GM12873 (cell line): Measurements from ENCODE around the gene ATG12.

Source experiments
- TF ChIP-seq, protein P1 (sequence below): IDR thresholded peaks from 2 replicates; pipeline ENCODE4 v1.5.1; 2012; ENCODE audit warnings: low read depth, mild to moderate bottlenecking, moderate library complexity, low read length, control low read depth; ENCODE audit not compliant: insufficient read depth; ENCODE audit errors: missing control alignments

The ATG12 gene

GRCh38 chr5:115849258-115849798 is 8.0 kb upstream of the ATG12 start:
- TF ChIP-seq, protein P1, sequence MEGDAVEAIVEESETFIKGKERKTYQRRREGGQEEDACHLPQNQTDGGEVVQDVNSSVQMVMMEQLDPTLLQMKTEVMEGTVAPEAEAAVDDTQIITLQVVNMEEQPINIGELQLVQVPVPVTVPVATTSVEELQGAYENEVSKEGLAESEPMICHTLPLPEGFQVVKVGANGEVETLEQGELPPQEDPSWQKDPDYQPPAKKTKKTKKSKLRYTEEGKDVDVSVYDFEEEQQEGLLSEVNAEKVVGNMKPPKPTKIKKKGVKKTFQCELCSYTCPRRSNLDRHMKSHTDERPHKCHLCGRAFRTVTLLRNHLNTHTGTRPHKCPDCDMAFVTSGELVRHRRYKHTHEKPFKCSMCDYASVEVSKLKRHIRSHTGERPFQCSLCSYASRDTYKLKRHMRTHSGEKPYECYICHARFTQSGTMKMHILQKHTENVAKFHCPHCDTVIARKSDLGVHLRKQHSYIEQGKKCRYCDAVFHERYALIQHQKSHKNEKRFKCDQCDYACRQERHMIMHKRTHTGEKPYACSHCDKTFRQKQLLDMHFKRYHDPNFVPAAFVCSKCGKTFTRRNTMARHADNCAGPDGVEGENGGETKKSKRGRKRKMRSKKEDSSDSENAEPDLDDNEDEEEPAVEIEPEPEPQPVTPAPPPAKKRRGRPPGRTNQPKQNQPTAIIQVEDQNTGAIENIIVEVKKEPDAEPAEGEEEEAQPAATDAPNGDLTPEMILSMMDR = no peak

DNA sequence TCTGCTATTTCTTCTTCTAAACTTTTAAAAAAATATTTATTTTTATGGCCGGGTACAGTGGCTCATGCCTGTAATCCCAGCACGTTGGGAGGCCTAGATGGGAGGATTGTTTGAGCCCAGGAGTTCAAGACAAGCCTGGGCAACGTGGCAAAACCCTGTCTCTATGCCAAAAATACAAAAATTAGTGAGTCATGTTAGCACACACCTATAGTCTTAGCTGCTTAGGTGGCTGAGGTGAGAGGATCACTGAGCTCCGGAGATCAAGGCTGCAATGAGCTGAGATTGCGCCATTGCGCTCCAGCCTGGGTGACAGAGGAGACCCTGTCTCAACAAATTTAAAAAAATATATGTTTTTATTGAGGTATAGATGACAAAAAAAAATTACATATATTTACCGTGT is 5.9 kb upstream of the ATG12 start:
- TF ChIP-seq, protein P1 = no peak

DNA sequence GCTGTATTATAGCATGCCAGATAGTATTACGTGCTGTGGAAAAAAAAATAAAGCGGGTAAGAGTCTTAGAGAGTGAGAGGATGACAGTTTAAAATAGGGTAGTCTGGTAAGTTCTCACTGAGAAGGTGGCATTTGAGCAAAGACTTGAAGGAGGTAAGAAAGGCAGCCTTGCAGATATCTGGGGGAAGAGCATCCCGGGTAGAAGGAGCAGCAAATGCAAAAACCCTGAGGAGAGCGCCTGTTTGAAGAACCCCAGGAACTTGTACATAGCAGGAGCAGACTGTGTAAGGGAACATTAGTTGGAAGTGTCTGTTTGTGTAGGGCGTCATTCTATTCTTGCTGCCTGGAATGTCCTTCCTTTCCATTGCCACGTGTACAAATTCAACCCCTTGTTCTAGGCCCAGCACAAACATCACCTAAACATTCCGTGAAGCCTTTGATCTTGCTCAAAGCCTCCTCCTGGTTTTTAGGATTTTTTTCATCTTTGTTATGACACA is 3.0 kb upstream of the ATG12 start:
- TF ChIP-seq, protein P1 = no peak

DNA sequence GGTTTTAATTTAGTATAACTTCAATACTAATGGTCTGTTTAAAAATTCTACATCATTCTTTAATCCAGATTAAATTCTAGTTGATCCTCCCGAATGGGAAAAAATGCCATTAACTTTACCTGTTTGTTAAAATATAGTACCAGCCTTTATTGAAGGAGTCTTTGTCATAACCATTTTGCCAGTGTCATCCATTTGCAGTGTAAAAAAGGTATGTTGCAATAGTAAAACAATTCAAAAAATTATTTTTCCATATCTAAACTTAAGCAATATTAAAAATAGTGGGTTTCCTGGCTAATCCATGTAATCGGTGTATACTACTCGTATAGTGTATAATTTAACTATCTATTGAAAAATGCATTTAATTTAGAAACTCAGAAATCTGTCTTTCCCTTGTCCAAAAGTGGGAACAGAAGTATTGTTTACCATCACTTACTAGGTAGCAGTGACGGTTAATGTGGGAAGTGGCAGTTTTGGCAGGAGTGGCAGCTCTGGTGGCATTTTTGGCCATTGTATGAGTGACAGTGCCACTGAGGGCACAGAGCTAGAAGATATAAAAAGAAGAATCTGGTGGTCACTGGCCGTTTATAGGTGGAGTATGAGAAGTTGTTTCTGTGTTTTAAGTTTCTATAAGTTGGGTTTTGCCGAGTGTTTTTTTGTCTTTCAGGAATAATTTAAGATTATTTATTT is 2.2 kb upstream of the ATG12 start:
- TF ChIP-seq, protein P1 = no peak

DNA sequence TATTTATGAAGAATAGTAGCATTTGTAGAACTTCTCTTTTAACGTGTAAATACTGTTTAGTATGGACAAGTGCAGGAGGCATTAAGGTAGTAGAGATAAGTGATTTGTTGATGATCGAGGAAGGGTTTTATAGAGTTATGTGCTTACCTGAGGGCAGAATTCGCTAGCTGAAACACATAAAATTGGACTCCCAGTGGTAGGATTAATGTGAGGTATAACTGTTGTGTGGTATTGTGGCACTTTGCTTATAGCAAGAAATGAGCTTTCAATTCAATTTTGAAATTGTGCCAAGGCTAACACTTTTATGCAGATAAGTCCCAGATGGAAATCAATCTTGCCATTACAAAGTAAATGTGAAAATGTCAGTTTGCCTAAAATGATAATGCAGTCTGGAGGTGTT is 1.6 kb upstream of the ATG12 start:
- TF ChIP-seq, protein P1 = no peak

DNA sequence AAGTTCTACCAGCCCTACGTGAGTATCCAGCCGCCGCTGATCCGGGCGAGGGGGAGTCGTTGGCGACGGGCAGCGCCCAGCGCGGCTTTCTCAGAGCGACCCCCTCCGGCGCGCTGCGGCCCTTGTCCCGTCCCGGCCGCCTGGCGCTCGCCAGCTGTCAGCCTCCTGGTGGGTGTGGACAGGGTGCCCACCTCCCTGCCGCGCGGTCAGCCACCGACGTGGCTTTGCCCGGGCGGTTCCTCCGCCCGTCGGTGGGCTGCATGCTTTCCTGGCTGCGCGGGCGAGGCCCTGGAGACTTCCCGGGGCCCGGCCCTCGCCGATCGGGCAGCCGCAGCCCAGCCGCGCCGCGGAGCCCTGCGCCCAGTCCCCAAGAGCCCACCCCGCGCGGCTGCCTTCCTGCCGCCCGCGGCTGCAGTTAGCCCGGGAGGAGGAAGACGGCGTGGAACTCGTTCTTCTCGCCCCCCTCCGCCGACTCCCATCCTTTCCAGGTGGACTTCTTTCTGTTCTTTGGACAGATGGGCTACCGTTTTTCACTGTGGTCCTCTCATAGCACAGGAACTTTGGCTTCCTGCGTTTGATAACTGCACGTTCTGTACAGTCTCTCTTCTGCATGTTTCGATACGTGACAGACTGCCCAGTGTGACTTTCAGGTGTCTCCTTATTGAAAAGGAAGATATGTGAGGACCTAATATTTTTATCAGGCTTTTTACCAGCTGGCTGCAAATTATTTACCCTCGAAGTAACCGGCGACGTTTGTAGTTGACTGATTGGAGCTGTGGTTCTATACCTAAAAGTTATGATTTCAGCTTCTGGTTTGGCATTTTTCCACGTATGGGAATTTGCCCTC is 947 bp upstream of the ATG12 start:
- TF ChIP-seq, protein P1 = peak; percentile 31

DNA sequence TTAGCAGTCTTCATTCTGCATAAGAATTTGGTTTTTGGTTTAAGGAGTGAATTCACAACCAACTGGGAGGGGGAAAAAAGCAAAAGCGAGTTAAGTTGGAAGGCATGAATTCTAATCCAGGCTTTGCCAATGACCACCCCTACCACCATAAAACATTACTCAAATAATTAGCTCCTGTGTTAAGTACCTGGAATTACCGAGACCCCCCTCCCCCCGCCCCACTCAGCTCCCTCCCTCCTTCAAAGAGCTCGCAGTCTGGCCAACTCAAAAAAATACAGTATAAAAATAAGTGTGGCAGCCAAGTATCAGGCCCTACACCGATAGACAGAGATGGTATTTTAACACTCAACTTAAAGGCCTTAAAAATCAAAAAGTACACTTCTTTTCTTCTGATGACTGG is 492 bp downstream of the ATG12 start:
- TF ChIP-seq, protein P1 = no peak
